ENCODE results near the gene NAPSA.

Gene NAPSA

GRCh38 chr19:50406156-50406820 is 40.8 kb upstream of the NAPSA start:
- no peak for TF ChIP-seq CTCF (IDR thresholded peaks at IDR 0.05)
- Histone ChIP-seq H3K27ac (no peak overlapping the region), H3K4me3 (no peak overlapping the region)
- DNase-seq (ENCODE audit: low spot score) = no peak

GRCh38 chr19:50402544-50403301 is 37.3 kb upstream of the NAPSA start:
- no peak for TF ChIP-seq CTCF (IDR thresholded peaks at IDR 0.05)
- no peak overlapping the region for H3K27ac ChIP-seq
- no peak for DNase-seq (ENCODE audit: low spot score)

DNA sequence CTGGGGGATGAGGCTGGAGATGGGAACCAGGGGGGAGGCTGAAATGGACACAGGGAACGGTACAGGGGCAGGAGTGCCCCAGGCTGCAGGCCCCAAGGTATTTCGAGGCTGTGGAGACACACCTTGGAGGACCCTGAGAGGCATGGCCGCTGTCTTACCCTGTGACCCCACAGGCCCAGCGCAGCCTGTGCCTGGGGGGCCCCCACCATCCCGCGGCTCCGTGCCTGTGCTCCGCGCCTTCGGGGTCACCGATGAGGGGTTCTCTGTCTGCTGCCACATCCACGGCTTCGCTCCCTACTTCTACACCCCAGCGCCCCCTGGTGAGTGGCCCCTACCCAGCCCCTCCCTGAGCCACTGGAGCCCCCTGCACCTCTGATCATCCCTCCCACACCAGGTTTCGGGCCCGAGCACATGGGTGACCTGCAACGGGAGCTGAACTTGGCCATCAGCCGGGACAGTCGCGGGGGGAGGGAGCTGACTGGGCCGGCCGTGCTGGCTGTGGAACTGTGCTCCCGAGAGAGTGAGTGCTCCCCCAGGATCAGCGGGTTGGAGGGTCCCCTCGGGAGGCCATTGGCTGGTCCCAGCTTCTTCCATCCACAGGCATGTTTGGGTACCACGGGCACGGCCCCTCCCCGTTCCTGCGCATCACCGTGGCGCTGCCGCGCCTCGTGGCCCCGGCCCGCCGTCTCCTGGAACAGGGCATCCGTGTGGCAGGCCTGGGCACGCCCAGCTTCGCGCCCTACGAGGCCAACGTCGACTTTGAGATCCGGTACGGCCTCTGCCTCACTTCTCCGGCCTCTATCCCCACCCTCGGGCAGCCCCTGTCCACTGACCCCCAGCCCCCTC is 36.4 kb upstream of the NAPSA start:
- no peak overlapping the region for H3K27ac ChIP-seq
- no peak for DNase-seq (ENCODE audit: low spot score)
- no peak for TF ChIP-seq CTCF (IDR thresholded peaks at IDR 0.05)
- no peak overlapping the region for H3K4me3 ChIP-seq

More at GRCh38 chr19:50402544-50403301, 37.3 kb upstream of the NAPSA start:
- no peak overlapping the region for H3K4me3 ChIP-seq

- DNase-seq (ENCODE audit: low spot score) = no peak
- no peak for TF ChIP-seq CTCF (IDR thresholded peaks at IDR 0.05)
- no peak overlapping the region for H3K4me3 ChIP-seq
- H3K27ac ChIP-seq = no peak overlapping the region
These were observed 33.9 kb upstream of the NAPSA start for GRCh38 chr19:50399368-50399745.

- DNase-seq (ENCODE audit: low spot score) = no peak
- Histone ChIP-seq H3K4me3 (no peak overlapping the region), H3K27ac (no peak overlapping the region)
- no peak for TF ChIP-seq CTCF (IDR thresholded peaks at IDR 0.05)
These were observed 33.4 kb upstream of the NAPSA start for GRCh38 chr19:50398675-50399367.

- no peak for TF ChIP-seq CTCF (IDR thresholded peaks at IDR 0.05)
- no peak for DNase-seq (ENCODE audit: low spot score)
- no peak overlapping the region for H3K27ac ChIP-seq
- H3K4me3 ChIP-seq = no peak overlapping the region
These were observed 28.6 kb upstream of the NAPSA start for GRCh38 chr19:50394017-50394416.
